Nephron progenitor cell (in vitro differentiated cells): ENCODE data around the gene NRP1.
A peak's percentile ranks its signal among the peaks of the same experiment; 100 is the strongest.

Experiments used
- DNase-seq: peaks from one replicate; pipeline ENCODE4 v3.0.0; 2021
- H3K27ac Mint-ChIP-seq: 2 replicates; pipeline ENCODE4 v1.8.0; 2021; ENCODE audit warnings: mild to moderate bottlenecking, moderate library complexity, mixed read lengths
- H3K27me3 Mint-ChIP-seq: 2 replicates; pipeline ENCODE4 v1.8.0; 2021; ENCODE audit warnings: mild to moderate bottlenecking, low read depth, mixed read lengths; ENCODE audit not compliant: poor library complexity
- H3K36me3 Mint-ChIP-seq: 2 replicates; pipeline ENCODE4 v1.8.0; 2021; ENCODE audit warnings: low read depth, mixed read lengths
- H3K4me1 Mint-ChIP-seq: 2 replicates; pipeline ENCODE4 v1.8.0; 2021; ENCODE audit warnings: mixed read lengths
- H3K4me3 Mint-ChIP-seq: 2 replicates; pipeline ENCODE4 v1.8.0; 2021; ENCODE audit warnings: mild to moderate bottlenecking, moderate library complexity, mixed read lengths
- H3K9me3 Mint-ChIP-seq: 2 replicates; pipeline ENCODE4 v1.8.0; 2021; ENCODE audit warnings: mild to moderate bottlenecking, moderate library complexity, mixed read lengths
- CTCF ChIP-seq: fragments of 200-600 bp; sonication (generic); IDR thresholded peaks from 2 replicates; pipeline ENCODE4 v1.5.0; 2021; ENCODE audit warnings: antibody characterized with exemption

The NRP1 gene

GRCh38 chr10:33298110-33298509 is 36.4 kb downstream of the NRP1 start:
- Mint-ChIP-seq H3K9me3 (no peaks in the 10 kb centered on the region), H3K36me3 (peaks cover 96% of the 10 kb centered on the region), H3K27me3 (no peaks in the 10 kb centered on the region), H3K4me3 (no peak overlapping the region), H3K27ac (peak overlapping the region; percentile 89), H3K4me1 (peaks cover 60% of the 10 kb centered on the region)
- TF ChIP-seq CTCF: no peak
- DNase-seq: no peak

DNA sequence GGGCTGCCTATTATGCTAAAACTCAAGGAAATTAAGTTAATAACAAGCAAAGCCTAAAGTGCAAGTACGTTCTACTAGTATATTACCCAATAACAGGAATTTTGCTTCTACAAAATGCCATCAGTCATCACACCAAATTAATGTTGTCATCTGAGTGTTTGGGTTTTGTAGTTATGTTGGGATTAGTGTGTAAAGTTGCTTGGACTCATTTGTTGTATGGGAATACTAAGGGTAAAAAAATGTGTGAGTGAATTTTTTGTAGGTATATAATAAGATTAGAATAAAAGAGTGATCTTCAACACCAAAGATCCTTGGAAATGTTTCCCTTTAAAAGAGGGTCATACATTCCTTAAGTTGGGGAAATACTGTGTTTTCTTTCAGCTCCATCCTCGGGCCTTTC is 38.6 kb downstream of the NRP1 start:
- no peak overlapping the region for H3K27ac Mint-ChIP-seq
- H3K9me3 Mint-ChIP-seq: no peaks in the 10 kb centered on the region
- no peak for TF ChIP-seq CTCF
- no peak for DNase-seq
- no peaks in the 10 kb centered on the region for H3K27me3 Mint-ChIP-seq
- H3K4me3 Mint-ChIP-seq: no peak overlapping the region
- peaks cover 99% of the 10 kb centered on the region for H3K36me3 Mint-ChIP-seq
- peaks cover 53% of the 10 kb centered on the region for H3K4me1 Mint-ChIP-seq

DNA sequence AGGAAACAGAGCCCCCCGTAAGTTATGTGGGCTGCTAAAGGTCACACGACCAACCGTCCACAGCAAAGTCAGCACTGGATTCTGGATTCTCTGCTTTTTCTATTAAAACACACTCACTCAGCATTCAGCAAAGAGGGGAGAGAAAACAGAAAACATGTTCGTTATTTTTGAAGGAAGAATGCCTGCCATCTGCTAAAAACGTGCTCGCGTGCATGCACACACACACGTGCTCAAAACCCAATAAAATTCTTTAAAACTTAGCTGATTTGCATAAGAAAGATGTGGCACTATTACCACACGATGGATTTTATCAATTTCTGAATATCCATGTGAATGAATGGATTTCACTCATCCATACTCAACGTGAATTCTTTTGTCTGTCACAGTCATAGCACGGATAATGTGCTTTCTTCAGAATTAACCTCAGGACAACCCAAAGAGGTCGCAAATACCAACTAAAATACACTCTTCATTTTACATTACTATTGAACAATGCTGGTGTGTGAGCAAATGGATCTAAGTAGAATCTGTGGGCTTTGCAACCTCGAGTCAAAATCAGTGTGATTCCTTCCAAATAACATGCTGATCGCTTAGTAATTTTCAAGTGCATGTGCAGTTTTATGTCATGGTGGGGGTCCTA is 40.8 kb downstream of the NRP1 start:
- H3K9me3 Mint-ChIP-seq: no peaks in the 10 kb centered on the region
- H3K4me3 Mint-ChIP-seq: no peak overlapping the region
- H3K36me3 Mint-ChIP-seq: peaks cover 99% of the 10 kb centered on the region
- no peak for DNase-seq
- no peaks in the 10 kb centered on the region for H3K27me3 Mint-ChIP-seq
- H3K27ac Mint-ChIP-seq: no peak overlapping the region
- peaks cover 48% of the 10 kb centered on the region for H3K4me1 Mint-ChIP-seq
- no peak for TF ChIP-seq CTCF

- Mint-ChIP-seq H3K27me3 (no peaks in the 10 kb centered on the region), H3K9me3 (no peaks in the 10 kb centered on the region), H3K4me3 (no peak overlapping the region), H3K36me3 (peaks cover 99% of the 10 kb centered on the region), H3K27ac (no peak overlapping the region), H3K4me1 (peaks cover 42% of the 10 kb centered on the region)
- DNase-seq: no peak
- no peak for TF ChIP-seq CTCF
These were observed 41.4 kb downstream of the NRP1 start for GRCh38 chr10:33293076-33293475.

DNA sequence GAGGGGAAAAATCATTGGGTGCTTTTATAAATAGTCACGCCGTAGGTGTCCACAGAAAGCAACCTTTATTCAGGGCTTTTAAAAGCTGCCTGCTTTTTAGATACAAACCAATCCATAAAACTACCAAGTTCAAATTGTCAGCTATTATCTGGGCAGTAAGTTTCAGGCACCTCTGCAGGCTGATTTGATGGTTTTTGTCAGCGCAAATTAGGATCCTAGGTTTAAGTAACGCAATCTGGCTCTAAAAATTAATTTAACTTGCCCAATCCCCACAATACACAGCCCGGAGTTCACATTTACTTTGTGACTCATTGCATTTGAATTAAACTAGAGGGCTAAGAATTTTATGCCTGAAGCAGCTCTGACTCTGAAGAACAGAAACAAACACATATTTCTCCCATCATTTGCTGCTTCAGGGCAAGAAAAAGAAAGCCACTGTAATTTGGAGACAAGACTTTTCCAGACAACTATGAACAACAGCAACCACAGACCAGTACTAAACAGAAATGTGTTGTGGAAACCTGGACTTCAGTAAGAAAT is 43.3 kb downstream of the NRP1 start:
- Mint-ChIP-seq H3K4me3 (no peak overlapping the region), H3K9me3 (no peaks in the 10 kb centered on the region), H3K36me3 (peaks cover 99% of the 10 kb centered on the region), H3K27ac (peak overlapping the region; percentile 44), H3K4me1 (peaks cover 38% of the 10 kb centered on the region), H3K27me3 (no peaks in the 10 kb centered on the region)
- DNase-seq: no peak
- no peak for TF ChIP-seq CTCF
